ENCODE data around the gene MTRF1. TPM values are rescaled to one million over a fixed set of nuclear protein-coding genes. Genes with fewer than 3 reads are reported as not detected.

MTRF1 gene
- total and polyA plus RNA-seq, 2 of the 4 experiments (the other 2 are of a cell fraction), result 9.7 to 12.4 TPM

GRCh38 chr13:41196620-41197019, 66.8 kb downstream of the MTRF1 start:
- Histone ChIP-seq H3K36me3 (ENCODE audit: control insufficient read depth, insufficient read depth, low read length) (peaks cover 2% of the 10 kb centered on the region; the same call in 1 of the 2 replicates), H3K27ac (ENCODE audit: insufficient read depth, low read length) (no peak overlapping the region), H3K4me3 (ENCODE audit: insufficient read depth, low read depth, low read length) (no peak overlapping the region), H3K4me1 (ENCODE audit: control insufficient read depth, insufficient read depth, low read length) (peaks cover 7% of the 10 kb centered on the region), H3K4ac (ENCODE audit: low read depth, low read length) (no peak overlapping the region), H2BK20ac (ENCODE audit: low read depth, low read length) (no peak overlapping the region), H3K14ac (replicated peaks; ENCODE audit: low read depth, low read length) (no peak overlapping the region), H4K8ac (ENCODE audit: low read depth in 2 of 2, low read length in 2 of 2) (0 out of 4 replicates have a peak overlapping the region, but pooled peaks of 1 of the 2 experiments have one; percentile 15), H2BK5ac (ENCODE audit: low read depth, low read length, poor library complexity, severe bottlenecking) (no peak overlapping the region), H2AK5ac (ENCODE audit: low read depth, low read length) (no peak overlapping the region), H3K18ac (ENCODE audit: low read depth, low read length) (no peak overlapping the region), H3K23ac (ENCODE audit: low read depth, low read length) (no peak overlapping the region), H3K9me3 (ENCODE audit: control insufficient read depth, insufficient read depth, low read length) (peaks cover 5% of the 10 kb centered on the region), H4K5ac (ENCODE audit: low read depth, low read length) (no peak overlapping the region), H3K9me1 (ENCODE audit: insufficient read depth, low read length) (no peaks in the 10 kb centered on the region), H3K56ac (ENCODE audit: extremely low read depth, insufficient read depth, low read length) (no peak overlapping the region), H2BK15ac (ENCODE audit: low read depth, low read length) (no peak overlapping the region), H3K79me1 (ENCODE audit: low read depth in 1 of 2, low read length in 2 of 2) (peaks cover 11 to 19% of the 10 kb centered on the region in 2 experiments), H3K4me2 (ENCODE audit: low read depth, low read length) (no peak overlapping the region), H3K27me3 (ENCODE audit: control insufficient read depth, insufficient read depth, low read length) (no peaks in the 10 kb centered on the region), H2AK9ac (replicated peaks; ENCODE audit: low read depth, low read length, poor library complexity) (no peak overlapping the region), H2BK120ac (ENCODE audit: low read depth, low read length) (no peak overlapping the region), H3K9ac (ENCODE audit: low read depth, low read length) (no peak overlapping the region), H4K91ac (ENCODE audit: insufficient read depth, low read depth, low read length) (no peak overlapping the region), H4K20me1 (ENCODE audit: insufficient read depth, low read length) (no peaks in the 10 kb centered on the region), H2AFZ (replicated peaks; ENCODE audit: low read length, poor library complexity) (no peak overlapping the region)
- 0 out of 2 replicates have a peak, but pooled peaks have one; percentile 19 for TF ChIP-seq SMC3 (IDR thresholded peaks at IDR 0.05; ENCODE audit: low read depth, low read length)
- no peak for TF ChIP-seq RFX5 (IDR thresholded peaks at IDR 0.05; ENCODE audit: low read depth, low read length)
- peak; percentile 38; the same call in 1 of the 2 replicates for TF ChIP-seq CTCF (conservative IDR thresholded peaks at IDR 0.05; ENCODE audit: low read depth, low read length)
- no peak for TF ChIP-seq MAZ (IDR thresholded peaks at IDR 0.05; ENCODE audit: borderline replicate concordance, low read depth, low read length)
- TF ChIP-seq MAFK (IDR thresholded peaks at IDR 0.05; ENCODE audit: low read depth, low read length), result no peak
- TF ChIP-seq RAD21 (IDR thresholded peaks at IDR 0.05; ENCODE audit: low read length), result peak; percentile 39; the same call in 1 of the 2 replicates
- TF ChIP-seq CHD1 (IDR thresholded peaks at IDR 0.05; ENCODE audit: low read depth, low read length), result no peak
- TF ChIP-seq ELK1 (IDR thresholded peaks at IDR 0.05; ENCODE audit: borderline replicate concordance, low read depth, low read length), result no peak
- no peak for TF ChIP-seq CEBPB (IDR thresholded peaks at IDR 0.05; ENCODE audit: low read depth, low read length)
- TF ChIP-seq FOS (IDR thresholded peaks at IDR 0.05; ENCODE audit: low read depth, low read length), result no peak
- TF ChIP-seq USF2 (IDR thresholded peaks at IDR 0.05; ENCODE audit: low read depth, low read length), result no peak
- no peak for TF ChIP-seq POLR2A (IDR thresholded peaks at IDR 0.05; ENCODE audit: low read depth, low read length)
- TF ChIP-seq NFE2L2 (IDR thresholded peaks at IDR 0.05; ENCODE audit: low read depth, low read length), result no peak
- TF ChIP-seq MXI1 (IDR thresholded peaks at IDR 0.05; ENCODE audit: borderline replicate concordance, low read depth, low read length), result no peak
- no peak for TF ChIP-seq RCOR1 (IDR thresholded peaks at IDR 0.05; ENCODE audit: insufficient replicate concordance, low read length)
- no peak for TF ChIP-seq BHLHE40 (IDR thresholded peaks at IDR 0.05; ENCODE audit: low read depth, low read length)
- CTCF ChIA-PET, result no interaction called here
- dilution Hi-C loops (cut with HindIII; ENCODE audit: low sequenced_read_pairs, unreplicated experiment) (no loop called here), intact Hi-C loops (cut with micrococcal nuclease) (no loop called here), in situ Hi-C loops (cut with MboI; ENCODE audit: low sequenced_read_pairs) (no loop called here)
- POLR2A ChIA-PET (ENCODE audit: unreplicated experiment), result no interaction called here
- WGBS, 2 experiments (ENCODE audit: extremely low coverage in 2 of 2, insufficient read length in 1 of 2), result no CpG with 5 or more reads among the region's 2 CpGs
- DNase-seq (no peak), ATAC-seq (ENCODE audit: low read depth) (no peak)
- BruUV-seq (replicated peaks), result no TSS peak

Data from IMR-90 (cell line).